HepG2 (cell line): ENCODE results near the gene RANBP3. TPM values are rescaled to one million over a fixed set of nuclear protein-coding genes. Genes with fewer than 3 reads are reported as not detected.

ENCODE experiments used
- ARNTL ChIP-seq: sonication (generic); formaldehyde crosslinking; IDR thresholded peaks from 2 replicates; pipeline ENCODE4 v1.4.0; 2020; ENCODE audit warnings: mild to moderate bottlenecking, missing genetic modification reagents
- BHLHE40 ChIP-seq: IDR thresholded peaks from 2 replicates; pipeline ENCODE4 v1.6.1; 2011; ENCODE audit warnings: low read length, improper control_type of control experiment
- HOXA3 ChIP-seq: sonication (generic); formaldehyde crosslinking; IDR thresholded peaks from 2 replicates; pipeline ENCODE4 v1.5.0; 2020; ENCODE audit warnings: missing genetic modification reagents
- KLF16 ChIP-seq, 2 experiments: sonication (generic) in 1 of 2; formaldehyde crosslinking in 1 of 2; IDR thresholded peaks; 2 replicates each; pipeline versions ENCODE4 v1.6.1 to v1.8.0; 2016 to 2023; ENCODE audit warnings: missing genetic modification reagents in 2 of 2, missing compliant biosample characterization in 1 of 2
- MYPOP ChIP-seq: sonication (generic); formaldehyde crosslinking; IDR thresholded peaks from 2 replicates; pipeline ENCODE4 v1.8.1; 2023; ENCODE audit warnings: mild to moderate bottlenecking, moderate library complexity, missing genetic modification reagents
- NRL ChIP-seq: sonication (generic); formaldehyde crosslinking; IDR thresholded peaks from 2 replicates; pipeline ENCODE4 v1.5.0; 2020; ENCODE audit warnings: missing genetic modification reagents, mild to moderate bottlenecking, moderate library complexity, borderline replicate concordance
- RXRA ChIP-seq: sonication (generic); formaldehyde crosslinking; IDR thresholded peaks from 2 replicates; pipeline ENCODE4 v1.5.1; 2020; ENCODE audit warnings: missing genetic modification reagents
- SNAPC5 ChIP-seq: sonication (generic); formaldehyde crosslinking; IDR thresholded peaks from 2 replicates; pipeline ENCODE4 v1.8.1; 2023; ENCODE audit warnings: mild to moderate bottlenecking, missing genetic modification reagents, borderline replicate concordance
- SOX6 ChIP-seq, 2 experiments: fragments of 450-650 bp in 1 of 2; sonication (generic) in 1 of 2; formaldehyde crosslinking in 1 of 2; IDR thresholded peaks; 2 replicates each; pipeline versions ENCODE4 v1.4.0 to v1.6.1; 2017 to 2020; ENCODE audit warnings: antibody characterized with exemption in 1 of 2, mild to moderate bottlenecking in 1 of 2, missing genetic modification reagents in 1 of 2
- TAF15 ChIP-seq: fragments of 200-400 bp; formaldehyde crosslinking; IDR thresholded peaks from one replicate; pipeline ENCODE4 v1.6.1; 2018; ENCODE audit warnings: mild to moderate bottlenecking, low read depth, low read length; ENCODE audit not compliant: poor library complexity, severe bottlenecking
- ZFP41 ChIP-seq: sonication (generic); formaldehyde crosslinking; IDR thresholded peaks from 2 replicates; pipeline ENCODE4 v1.4.0; 2020; ENCODE audit warnings: mild to moderate bottlenecking, missing genetic modification reagents, borderline replicate concordance
- ZNF260 ChIP-seq: sonication (generic); formaldehyde crosslinking; IDR thresholded peaks from 2 replicates; pipeline ENCODE4 v1.4.0; 2020; ENCODE audit warnings: missing genetic modification reagents, low read depth, mild to moderate bottlenecking, borderline replicate concordance
- ZNF597 ChIP-seq: sonication (generic); formaldehyde crosslinking; IDR thresholded peaks from 2 replicates; pipeline ENCODE4 v1.5.0; 2020; ENCODE audit warnings: missing genetic modification reagents
- polyA plus RNA-seq, 8 experiments: library from polyadenylated mRNA; depleted of rRNA in 3 of 8; stranded (reverse) in 7 of 8; unstranded in 1 of 8; fragments of >200 nt; fragmentation: Illumina TruSeq in 4 of 8; extraction: Trizol in 4 of 8; gene quantifications; 2 replicates each; pipeline versions ENCODE4 v1.2.1 to v1.2.3, GENCODE V29; 2011 to 2016; ENCODE audit warnings: low read depth in 4 of 8, missing spikeins in 1 of 8, mixed read lengths in 1 of 8; ENCODE audit not compliant: insufficient read depth in 1 of 8
- total RNA-seq, 5 experiments: library from RNA; depleted of rRNA; stranded (reverse); fragments of >200 nt; fragmentation: Illumina TruSeq; extraction: Trizol; gene quantifications; 2 replicates each; pipeline ENCODE4 v1.2.3, GENCODE V29; 2016; ENCODE audit warnings: low read depth in 1 of 5
- TF ChIP-seq, protein P1 (sequence below): sonication (generic); formaldehyde crosslinking; IDR thresholded peaks from 2 replicates; pipeline ENCODE4 v1.5.0; 2020; ENCODE audit warnings: mild to moderate bottlenecking, missing genetic modification reagents, borderline replicate concordance
- TF ChIP-seq, protein P2 (sequence below): sonication (generic); formaldehyde crosslinking; IDR thresholded peaks from 2 replicates; pipeline ENCODE4 v1.4.0; 2020; ENCODE audit warnings: missing genetic modification reagents
- TF ChIP-seq, protein P3 (sequence below): sonication (generic); formaldehyde crosslinking; IDR thresholded peaks from 2 replicates; pipeline ENCODE4 v1.9.0; 2022; ENCODE audit warnings: missing genetic modification reagents, mild to moderate bottlenecking, borderline replicate concordance

The RANBP3 gene
- total and polyA plus RNA-seq, 2 of the 13 experiments (the other 11 are each of a cell fraction or from before 2014, with no cell fraction given), result 39.5 to 149 TPM

- TF ChIP-seq RXRA (peak; percentile 51; the same call in 1 of the 2 replicates), BHLHE40 (peak; percentile 86), ARNTL (peak; percentile 96), NRL (no peak), SNAPC5 (CRISPR knock-in tag) (no peak), TAF15 (no peak), KLF16 (CRISPR knock-in tag; IDR thresholded peaks at IDR 0.05) (peak in 1 of 2 experiments; percentile 64; a peak in 2 of 4 replicates), ZFP41 (CRISPR knock-in tag) (no peak), MYPOP (CRISPR knock-in tag) (peak; percentile 69; the same call in 1 of the 2 replicates), SOX6 (IDR thresholded peaks at IDR 0.05) (no peak), SOX6 (CRISPR knock-in tag; IDR thresholded peaks at IDR 0.05) (peak; percentile 87), ZNF260 (CRISPR knock-in tag) (no peak), ZNF597 (CRISPR knock-in tag) (no peak), HOXA3 (CRISPR knock-in tag) (peak; percentile 76; the same call in 1 of the 2 replicates)
- TF ChIP-seq, protein P1, sequence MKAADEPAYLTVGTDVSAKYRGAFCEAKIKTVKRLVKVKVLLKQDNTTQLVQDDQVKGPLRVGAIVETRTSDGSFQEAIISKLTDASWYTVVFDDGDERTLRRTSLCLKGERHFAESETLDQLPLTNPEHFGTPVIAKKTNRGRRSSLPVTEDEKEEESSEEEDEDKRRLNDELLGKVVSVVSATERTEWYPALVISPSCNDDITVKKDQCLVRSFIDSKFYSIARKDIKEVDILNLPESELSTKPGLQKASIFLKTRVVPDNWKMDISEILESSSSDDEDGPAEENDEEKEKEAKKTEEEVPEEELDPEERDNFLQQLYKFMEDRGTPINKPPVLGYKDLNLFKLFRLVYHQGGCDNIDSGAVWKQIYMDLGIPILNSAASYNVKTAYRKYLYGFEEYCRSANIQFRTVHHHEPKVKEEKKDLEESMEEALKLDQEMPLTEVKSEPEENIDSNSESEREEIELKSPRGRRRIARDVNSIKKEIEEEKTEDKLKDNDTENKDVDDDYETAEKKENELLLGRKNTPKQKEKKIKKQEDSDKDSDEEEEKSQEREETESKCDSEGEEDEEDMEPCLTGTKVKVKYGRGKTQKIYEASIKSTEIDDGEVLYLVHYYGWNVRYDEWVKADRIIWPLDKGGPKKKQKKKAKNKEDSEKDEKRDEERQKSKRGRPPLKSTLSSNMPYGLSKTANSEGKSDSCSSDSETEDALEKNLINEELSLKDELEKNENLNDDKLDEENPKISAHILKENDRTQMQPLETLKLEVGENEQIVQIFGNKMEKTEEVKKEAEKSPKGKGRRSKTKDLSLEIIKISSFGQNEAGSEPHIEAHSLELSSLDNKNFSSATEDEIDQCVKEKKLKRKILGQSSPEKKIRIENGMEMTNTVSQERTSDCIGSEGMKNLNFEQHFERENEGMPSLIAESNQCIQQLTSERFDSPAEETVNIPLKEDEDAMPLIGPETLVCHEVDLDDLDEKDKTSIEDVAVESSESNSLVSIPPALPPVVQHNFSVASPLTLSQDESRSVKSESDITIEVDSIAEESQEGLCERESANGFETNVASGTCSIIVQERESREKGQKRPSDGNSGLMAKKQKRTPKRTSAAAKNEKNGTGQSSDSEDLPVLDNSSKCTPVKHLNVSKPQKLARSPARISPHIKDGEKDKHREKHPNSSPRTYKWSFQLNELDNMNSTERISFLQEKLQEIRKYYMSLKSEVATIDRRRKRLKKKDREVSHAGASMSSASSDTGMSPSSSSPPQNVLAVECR, result peak; percentile 33; the same call in 1 of the 2 replicates
- TF ChIP-seq, protein P2, sequence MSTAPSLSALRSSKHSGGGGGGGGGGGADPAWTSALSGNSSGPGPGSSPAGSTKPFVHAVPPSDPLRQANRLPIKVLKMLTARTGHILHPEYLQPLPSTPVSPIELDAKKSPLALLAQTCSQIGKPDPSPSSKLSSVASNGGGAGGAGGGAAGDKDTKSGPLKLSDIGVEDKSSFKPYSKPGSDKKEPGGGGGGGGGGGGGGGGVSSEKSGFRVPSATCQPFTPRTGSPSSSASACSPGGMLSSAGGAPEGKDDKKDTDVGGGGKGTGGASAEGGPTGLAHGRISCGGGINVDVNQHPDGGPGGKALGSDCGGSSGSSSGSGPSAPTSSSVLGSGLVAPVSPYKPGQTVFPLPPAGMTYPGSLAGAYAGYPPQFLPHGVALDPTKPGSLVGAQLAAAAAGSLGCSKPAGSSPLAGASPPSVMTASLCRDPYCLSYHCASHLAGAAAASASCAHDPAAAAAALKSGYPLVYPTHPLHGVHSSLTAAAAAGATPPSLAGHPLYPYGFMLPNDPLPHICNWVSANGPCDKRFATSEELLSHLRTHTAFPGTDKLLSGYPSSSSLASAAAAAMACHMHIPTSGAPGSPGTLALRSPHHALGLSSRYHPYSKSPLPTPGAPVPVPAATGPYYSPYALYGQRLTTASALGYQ (CRISPR knock-in tag), result peak; percentile 76; the same call in 1 of the 2 replicates
- TF ChIP-seq, protein P3, sequence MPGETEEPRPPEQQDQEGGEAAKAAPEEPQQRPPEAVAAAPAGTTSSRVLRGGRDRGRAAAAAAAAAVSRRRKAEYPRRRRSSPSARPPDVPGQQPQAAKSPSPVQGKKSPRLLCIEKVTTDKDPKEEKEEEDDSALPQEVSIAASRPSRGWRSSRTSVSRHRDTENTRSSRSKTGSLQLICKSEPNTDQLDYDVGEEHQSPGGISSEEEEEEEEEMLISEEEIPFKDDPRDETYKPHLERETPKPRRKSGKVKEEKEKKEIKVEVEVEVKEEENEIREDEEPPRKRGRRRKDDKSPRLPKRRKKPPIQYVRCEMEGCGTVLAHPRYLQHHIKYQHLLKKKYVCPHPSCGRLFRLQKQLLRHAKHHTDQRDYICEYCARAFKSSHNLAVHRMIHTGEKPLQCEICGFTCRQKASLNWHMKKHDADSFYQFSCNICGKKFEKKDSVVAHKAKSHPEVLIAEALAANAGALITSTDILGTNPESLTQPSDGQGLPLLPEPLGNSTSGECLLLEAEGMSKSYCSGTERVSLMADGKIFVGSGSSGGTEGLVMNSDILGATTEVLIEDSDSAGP (CRISPR knock-in tag), result no peak; the same call in 1 of the 2 replicates
These were observed 3.1 kb downstream of the RANBP3 start (continued) for GRCh38 chr19:5974721-5975387.
